ENCODE data around the gene PRKACG. TPM values are rescaled to one million over a fixed set of nuclear protein-coding genes. Genes with fewer than 3 reads are reported as not detected.

PRKACG gene
- total and polyA plus RNA-seq, 2 of the 8 experiments (the other 6 are each of a cell fraction or from before 2014, with no cell fraction given) = not detected

DNA sequence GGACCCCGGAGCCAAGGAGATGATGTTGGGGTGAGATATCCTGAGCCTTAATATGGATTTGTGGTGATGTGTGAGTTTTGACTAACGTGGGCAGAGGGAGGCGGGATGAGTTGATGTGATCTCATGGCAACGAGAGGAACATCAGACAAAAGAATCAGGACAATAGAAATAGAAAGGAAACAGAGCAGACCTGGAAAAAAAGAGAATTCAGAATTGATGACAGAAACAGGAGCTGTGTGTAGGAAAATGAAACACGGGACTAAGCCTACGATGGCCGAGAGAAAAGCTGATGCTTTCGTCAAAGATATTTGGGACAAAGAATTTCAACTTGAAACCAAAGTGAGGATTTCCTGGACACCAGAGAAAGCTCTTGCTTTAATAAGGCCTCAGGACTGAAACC is 10.9 kb downstream of the PRKACG start:
- Histone ChIP-seq H3K36me3 (ENCODE audit: control insufficient read depth in 2 of 4, insufficient read depth in 4 of 4, low read length in 3 of 4) (no peaks in the 10 kb centered on the region), H4K20me1 (replicated peaks in 1 of 2; ENCODE audit: control insufficient read depth in 1 of 2, insufficient read depth in 2 of 2, low read length in 2 of 2) (no peaks in the 10 kb centered on the region), H2AK5ac (ENCODE audit: low read depth, low read length) (no peak overlapping the region), H2BK20ac (ENCODE audit: low read length) (no peak overlapping the region), H3K18ac (ENCODE audit: extremely low read depth, low read length) (no peak overlapping the region), H3K23me2 (ENCODE audit: low read depth, low read length) (no peaks in the 10 kb centered on the region), H2BK15ac (ENCODE audit: low read length) (no peak overlapping the region), H3K9me3 (ENCODE audit: insufficient read depth in 2 of 2, low read depth in 1 of 2, low read length in 1 of 2) (no peaks in the 10 kb centered on the region), H4K8ac (ENCODE audit: extremely low read depth, insufficient read depth, low read length) (no peak overlapping the region), H3K14ac (ENCODE audit: insufficient read length) (no peak overlapping the region), H3K4me2 (ENCODE audit: insufficient read depth in 1 of 2, low read depth in 2 of 2, low read length in 2 of 2) (no peak overlapping the region), H3K4me1 (replicated peaks in 1 of 4; ENCODE audit: control insufficient read depth in 3 of 4, insufficient read depth in 4 of 4, low read length in 3 of 4) (peaks cover 0 to 3% (median under 1%) of the 10 kb centered on the region in 4 experiments; a peak in 3 of 7 replicates), H4K91ac (replicated peaks; ENCODE audit: insufficient read length, low read length) (no peak overlapping the region), H3K27me3 (replicated peaks in 1 of 4; ENCODE audit: control insufficient read depth in 3 of 4, extremely low read depth in 1 of 4, insufficient read depth in 3 of 4, low read length in 3 of 4) (no peaks in the 10 kb centered on the region), H3K27ac (ENCODE audit: low read depth, low read length) (no peak overlapping the region), H2AFZ (ENCODE audit: low read length) (no peak overlapping the region), H3K56ac (replicated peaks; ENCODE audit: insufficient read length, low read depth, low read length) (no peak overlapping the region), H3K9ac (replicated peaks in 1 of 4; ENCODE audit: extremely low read depth in 1 of 4, low read depth in 3 of 4, low read length in 3 of 4) (no peak overlapping the region), H3K4me3 (ENCODE audit: extremely low read depth in 1 of 4, insufficient read depth in 2 of 4, low read depth in 3 of 4, low read length in 4 of 4) (no peak overlapping the region), H3K4ac (replicated peaks; ENCODE audit: insufficient read length, low read depth, low read length) (no peak overlapping the region), H3K79me1 (ENCODE audit: low read depth, low read length) (no peaks in the 10 kb centered on the region), H2BK120ac (replicated peaks; ENCODE audit: low read depth, low read length) (no peak overlapping the region), H3K79me2 (ENCODE audit: control insufficient read depth in 1 of 2, insufficient read depth in 2 of 2, low read length in 2 of 2) (no peaks in the 10 kb centered on the region), H2BK12ac (ENCODE audit: low read depth, low read length) (no peak overlapping the region), H3K23ac (ENCODE audit: insufficient read length) (no peak overlapping the region), H4K5ac (ENCODE audit: insufficient read length, low read depth, low read length) (no peak overlapping the region), H2BK5ac (ENCODE audit: low read depth, low read length) (no peak overlapping the region)
- WGBS, 2 experiments (ENCODE audit: extremely low coverage in 1 of 2, insufficient coverage in 1 of 2, insufficient read length in 1 of 2, insufficient replicate concordance in 2 of 2, low coverage in 1 of 2, low lambda C conversion rate in 2 of 2, missing lambda C conversion rate in 1 of 2) = 84% methylated on average over 8 of the region's 8 CpGs; no CpG with 5 or more reads in 1 of the 2 experiments
- DNase-seq (ENCODE audit: low read depth in 1 of 2, low spot score in 2 of 2) (no peak), FAIRE-seq (no peak)
- CTCF ChIA-PET (ENCODE audit: partially characterized antibody) = interaction anchor here (1.0 to 2.5 kb wide), 8 partner anchors 26 to 420 kb away, joined by 3 to 11 read pairs (median 3); no protein-coding TSS in a partner anchor
- TF ChIP-seq PHF8 (conservative IDR thresholded peaks at IDR 0.05; ENCODE audit: low read depth, low read length) = no peak
- no peak for TF ChIP-seq JUND (IDR thresholded peaks at IDR 0.05; ENCODE audit: low read length)
- no peak for TF ChIP-seq ASH2L (IDR thresholded peaks at IDR 0.05; ENCODE audit: low read length)
- no peak for TF ChIP-seq CREB1 (IDR thresholded peaks at IDR 0.05)
- TF ChIP-seq KDM4A (IDR thresholded peaks at IDR 0.05; ENCODE audit: low read depth, low read length, severe bottlenecking) = no peak
- TF ChIP-seq KDM1A (IDR thresholded peaks at IDR 0.05; ENCODE audit: borderline replicate concordance, low read length) = no peak
- no peak for TF ChIP-seq HDAC6 (IDR thresholded peaks at IDR 0.05; ENCODE audit: low read depth, low read length)
- no peak for TF ChIP-seq HDAC2 (IDR thresholded peaks at IDR 0.05; ENCODE audit: borderline replicate concordance in 1 of 2, low read depth in 2 of 2, low read length in 2 of 2)
- no peak for TF ChIP-seq SRF (IDR thresholded peaks at IDR 0.05; ENCODE audit: low read depth, low read length)
- TF ChIP-seq CBX5 (IDR thresholded peaks at IDR 0.05; ENCODE audit: low read depth, low read length) = no peak
- no peak for TF ChIP-seq POU5F1 (IDR thresholded peaks at IDR 0.05; ENCODE audit: low read depth, low read length)
- TF ChIP-seq SP4 (IDR thresholded peaks at IDR 0.05; ENCODE audit: low read length) = no peak
- TF ChIP-seq RBBP5 (IDR thresholded peaks at IDR 0.05; ENCODE audit: borderline replicate concordance, low read depth, low read length) = no peak
- no peak for TF ChIP-seq SAP30 (IDR thresholded peaks at IDR 0.05; ENCODE audit: insufficient read depth, insufficient replicate concordance, low read length)
- POLR2A ChIA-PET (ENCODE audit: partially characterized antibody) = no interaction called here

All from H1 (cell line).